Thyroid gland (tissue), 4 donors: ENCODE data around the gene PRELID3B.

Experiments used
- POLR2A ChIP-seq, 2 donors: fragments of 450-650 bp; IDR thresholded peaks; one replicate each; pipeline ENCODE4 v1.6.1; 2017; ENCODE audit warnings: antibody characterized with exemption in 2 of 2, mild to moderate bottlenecking in 2 of 2, moderate library complexity in 1 of 2
- TF ChIP-seq, protein P1 (sequence below), 6 experiments: fragments of 200-600 bp in 3 of 6; fragments of 450-650 bp in 3 of 6; sonication (generic) in 3 of 6; IDR thresholded peaks; one replicate each; pipeline ENCODE4 v1.5.1; 2016 to 2019; ENCODE audit warnings: antibody characterized with exemption in 6 of 6, mild to moderate bottlenecking in 2 of 6, inconsistent platforms in 1 of 6, moderate library complexity in 1 of 6

DNA sequence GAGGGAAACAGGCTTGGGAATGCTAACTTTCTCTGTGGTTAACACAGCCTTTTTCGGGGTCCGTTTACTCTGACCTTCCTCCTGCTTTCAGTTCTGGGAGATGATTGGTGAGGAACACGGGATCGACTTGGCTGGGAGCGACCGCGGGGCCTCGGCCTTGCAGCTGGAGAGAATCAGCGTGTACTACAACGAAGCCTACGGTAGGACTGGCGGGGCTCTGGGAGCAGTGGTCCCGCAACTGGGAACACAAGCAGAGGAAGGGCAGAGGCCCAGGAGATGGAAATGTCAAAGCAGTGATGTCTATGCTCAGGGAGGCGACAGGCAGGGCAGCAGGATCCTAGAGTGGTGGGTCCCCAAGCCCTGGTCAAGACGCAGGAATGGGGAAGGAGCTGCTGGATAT lies 19.8 kb downstream of the PRELID3B start:
- TF ChIP-seq, protein P1, sequence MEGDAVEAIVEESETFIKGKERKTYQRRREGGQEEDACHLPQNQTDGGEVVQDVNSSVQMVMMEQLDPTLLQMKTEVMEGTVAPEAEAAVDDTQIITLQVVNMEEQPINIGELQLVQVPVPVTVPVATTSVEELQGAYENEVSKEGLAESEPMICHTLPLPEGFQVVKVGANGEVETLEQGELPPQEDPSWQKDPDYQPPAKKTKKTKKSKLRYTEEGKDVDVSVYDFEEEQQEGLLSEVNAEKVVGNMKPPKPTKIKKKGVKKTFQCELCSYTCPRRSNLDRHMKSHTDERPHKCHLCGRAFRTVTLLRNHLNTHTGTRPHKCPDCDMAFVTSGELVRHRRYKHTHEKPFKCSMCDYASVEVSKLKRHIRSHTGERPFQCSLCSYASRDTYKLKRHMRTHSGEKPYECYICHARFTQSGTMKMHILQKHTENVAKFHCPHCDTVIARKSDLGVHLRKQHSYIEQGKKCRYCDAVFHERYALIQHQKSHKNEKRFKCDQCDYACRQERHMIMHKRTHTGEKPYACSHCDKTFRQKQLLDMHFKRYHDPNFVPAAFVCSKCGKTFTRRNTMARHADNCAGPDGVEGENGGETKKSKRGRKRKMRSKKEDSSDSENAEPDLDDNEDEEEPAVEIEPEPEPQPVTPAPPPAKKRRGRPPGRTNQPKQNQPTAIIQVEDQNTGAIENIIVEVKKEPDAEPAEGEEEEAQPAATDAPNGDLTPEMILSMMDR (IDR thresholded peaks at IDR 0.05): no peak
- no peak for TF ChIP-seq POLR2A (IDR thresholded peaks at IDR 0.05)
